Panc1 (cell line): ENCODE measurements around the gene CBY3.
A peak's percentile ranks its signal among the peaks of the same experiment; 100 is the strongest.

ENCODE experiments used
- CTCF ChIP-seq: fragments of 450-650 bp; IDR thresholded peaks from 2 replicates; pipeline ENCODE4 v1.5.1; 2017; ENCODE audit warnings: mild to moderate bottlenecking
- POLR2AphosphoS5 ChIP-seq: IDR thresholded peaks from 2 replicates; pipeline ENCODE4 v1.6.1; 2012; ENCODE audit warnings: mild to moderate bottlenecking, low read depth, low read length, moderate library complexity
- REST ChIP-seq, 2 experiments: IDR thresholded peaks; 2 replicates each; pipeline ENCODE4 v1.6.1; 2011 to 2012; ENCODE audit warnings: low read depth in 2 of 2, control low read depth in 1 of 2, low read length in 1 of 2, mild to moderate bottlenecking in 1 of 2, moderate library complexity in 1 of 2; ENCODE audit not compliant: insufficient read depth in 1 of 2
- SIN3A ChIP-seq: IDR thresholded peaks from 2 replicates; pipeline ENCODE4 v1.6.1; 2012; ENCODE audit warnings: low read depth, mild to moderate bottlenecking, low read length, moderate library complexity, borderline replicate concordance; ENCODE audit not compliant: insufficient read depth

GRCh38 chr5:179698935-179699615, 18.2 kb upstream of the CBY3 start, which contains the start of gene CANX:
- TF ChIP-seq CTCF = no peak
- TF ChIP-seq POLR2AphosphoS5 = no peak
- TF ChIP-seq REST (IDR thresholded peaks at IDR 0.05; ENCODE audit: insufficient read depth in 1 of 2, low read depth in 2 of 2, low read length in 1 of 2) = no peak
- peak; percentile 97 for TF ChIP-seq SIN3A
